AML-193 (cell line): ENCODE results near the gene G6PD.
"Not testable (repeated sequence)": the region's sequence is repeated elsewhere in the genome, so short reads cannot be mapped to it uniquely, and the experiment has no call there.

Experiments
- DNase-seq, 2 experiments: peaks; one replicate each; lab custom pipeline; 2025; lab: John Stamatoyannopoulos, UW

Gene G6PD

DNA sequence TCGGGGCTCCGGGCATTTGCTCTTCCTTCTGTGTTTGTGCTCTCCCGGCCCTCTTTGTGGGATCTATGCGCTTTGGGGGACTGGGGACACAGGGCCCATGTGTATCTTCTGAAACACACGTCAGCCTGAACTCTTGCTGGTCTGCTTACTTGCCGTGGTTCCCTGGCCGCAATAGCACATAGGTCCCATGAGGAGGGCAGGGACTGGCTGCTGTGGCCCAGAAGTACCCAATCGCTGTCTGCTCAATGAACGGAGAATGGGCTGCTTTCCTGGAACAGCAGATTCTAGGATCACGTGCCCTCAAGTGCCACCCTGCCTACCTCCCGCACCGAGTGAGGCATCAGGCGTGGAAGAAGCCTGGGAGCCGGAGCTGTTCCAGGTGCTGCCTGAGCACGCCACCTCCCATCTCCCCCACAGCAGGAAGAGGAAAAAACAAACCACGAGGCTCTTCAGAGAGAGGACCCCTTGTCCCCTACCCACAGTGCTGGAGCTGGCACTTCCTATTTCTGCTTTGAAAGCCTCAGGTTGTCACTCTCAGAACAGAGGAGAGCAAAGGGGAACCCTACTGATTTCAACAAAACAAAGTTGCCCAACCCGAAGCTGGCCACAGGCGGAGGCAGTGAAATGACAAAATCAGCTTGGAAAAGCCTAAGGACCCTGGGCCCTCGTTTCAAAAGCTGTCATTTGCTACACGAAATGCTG, 3.8 kb downstream of the G6PD start:
- peak; percentile 77 to 90 for DNase-seq

DNA sequence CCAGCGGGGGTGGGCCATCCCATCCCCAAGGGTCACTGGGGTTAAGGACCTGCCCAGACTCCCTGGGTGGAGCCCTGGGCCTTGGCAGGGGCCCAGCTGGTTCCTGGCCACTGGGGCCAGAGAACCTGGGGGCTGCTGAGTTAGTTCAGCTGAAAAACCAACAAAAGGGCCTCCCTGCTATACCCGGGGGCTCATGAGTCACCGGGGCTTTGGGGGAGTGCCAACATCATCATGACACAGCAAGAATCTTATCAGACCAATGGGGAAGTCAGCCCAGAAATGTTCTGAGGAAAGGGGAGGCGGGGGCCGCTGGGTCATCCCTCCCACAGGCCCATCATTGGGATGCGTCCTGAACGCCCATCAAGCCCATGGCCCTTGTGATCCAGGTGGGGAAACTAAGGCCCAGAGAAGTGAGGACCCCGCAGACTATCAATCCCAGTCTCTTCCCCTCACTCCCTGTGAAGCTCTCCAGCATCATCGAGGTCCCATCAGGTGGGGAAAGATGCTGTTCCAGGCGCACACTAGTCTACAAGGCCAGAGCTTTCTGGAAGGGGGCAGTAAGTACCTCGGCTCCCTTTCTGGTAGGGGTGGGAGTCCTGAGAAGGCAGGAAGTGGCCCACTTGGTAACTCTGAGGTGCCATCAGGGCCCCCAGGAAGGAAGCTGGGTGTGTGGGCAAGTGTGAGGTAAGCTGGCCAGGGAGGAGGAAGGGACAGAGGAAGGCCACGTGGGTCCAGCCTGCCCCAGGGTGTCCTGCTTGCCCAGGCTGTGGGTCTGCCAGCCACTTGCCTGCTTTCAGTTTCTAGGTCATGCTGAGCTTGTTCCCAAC, 4.5 kb downstream of the G6PD start:
- DNase-seq: peak; percentile 31 to 38

DNA sequence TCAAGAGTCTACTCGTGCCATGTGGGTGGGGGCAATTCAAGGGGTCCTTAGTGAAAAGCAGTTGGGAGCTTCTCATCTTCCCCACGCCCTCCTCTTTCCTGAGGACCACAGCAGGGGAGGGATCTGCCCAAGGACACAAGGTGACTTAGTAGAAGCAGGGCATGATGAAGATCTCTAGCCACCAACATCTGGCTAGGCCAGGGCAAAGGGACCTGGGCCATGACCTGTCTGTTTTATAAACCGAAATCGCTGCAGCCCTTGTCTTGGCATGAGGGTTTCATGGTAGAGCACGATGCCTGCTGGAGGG, 5.1 kb downstream of the G6PD start:
- no peak for DNase-seq

DNA sequence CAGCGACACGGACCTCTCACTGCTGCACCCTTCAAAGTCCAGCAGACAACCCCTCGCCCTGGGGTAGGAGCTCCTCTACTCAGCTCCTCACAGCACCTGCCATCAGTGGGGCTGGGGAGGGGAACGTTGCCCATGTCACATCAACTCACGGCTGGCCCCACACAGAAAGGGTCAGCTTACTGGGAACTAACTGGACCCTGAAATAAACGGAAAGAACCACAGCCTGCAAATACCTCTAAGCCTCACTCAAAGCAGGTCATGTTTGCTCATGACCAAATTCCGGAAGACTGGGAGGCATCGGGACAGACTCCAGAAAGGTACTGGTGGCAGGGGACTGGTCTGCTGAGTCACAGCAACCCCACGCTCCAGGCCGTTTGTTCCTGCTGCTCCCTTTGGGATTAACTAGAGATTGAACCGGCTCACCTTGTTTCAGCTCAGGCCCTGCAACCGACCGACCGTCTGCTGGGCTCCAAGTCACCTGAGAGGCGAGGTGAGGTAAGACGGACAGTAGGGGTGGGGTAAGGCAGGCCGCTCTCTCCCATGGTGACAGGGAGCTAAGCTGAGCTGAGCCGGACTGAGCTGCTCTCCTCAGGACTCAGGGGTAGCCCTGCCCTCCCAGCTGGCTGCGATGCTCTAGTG, 5.6 kb downstream of the G6PD start:
- no peak for DNase-seq

DNA sequence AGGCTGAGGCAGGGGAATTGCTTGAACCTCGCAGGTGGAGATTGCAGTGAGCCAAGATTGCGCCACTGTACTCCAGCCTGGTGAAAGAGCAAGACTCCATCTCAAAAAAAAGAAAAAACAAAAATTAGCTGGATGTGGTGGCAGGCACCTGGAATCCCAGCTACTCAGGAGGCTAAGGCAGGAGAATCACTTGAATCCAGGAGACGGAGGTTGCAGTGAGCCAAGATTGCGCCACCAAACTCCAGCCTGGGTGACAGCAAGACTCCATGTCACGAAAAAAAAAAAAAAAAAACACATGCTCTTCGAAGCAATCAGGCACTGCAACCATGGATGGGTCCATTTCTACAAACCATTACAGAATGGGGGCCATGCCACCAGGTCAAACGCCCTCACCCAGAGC, 6.3 kb downstream of the G6PD start:
- DNase-seq: not testable (repeated sequence)

DNA sequence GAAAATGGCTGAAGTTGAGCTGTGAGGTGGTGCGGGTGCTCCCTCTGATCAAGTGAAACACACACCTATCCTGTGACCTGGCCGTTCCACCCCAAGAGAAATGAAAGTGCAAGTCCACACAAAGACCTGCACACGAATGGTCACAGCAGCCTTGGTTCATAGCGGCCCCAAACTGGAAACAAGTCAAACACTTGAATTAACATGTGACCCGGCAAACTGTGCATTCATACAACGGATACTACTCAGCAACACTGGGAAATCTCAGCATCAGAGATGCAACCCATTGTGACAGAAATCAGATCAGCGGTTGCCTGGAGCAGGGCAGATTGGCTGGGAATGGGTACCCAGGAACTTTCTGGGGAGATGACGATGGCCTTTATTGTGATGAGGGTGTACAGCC, 7.6 kb downstream of the G6PD start:
- DNase-seq: no peak

DNA sequence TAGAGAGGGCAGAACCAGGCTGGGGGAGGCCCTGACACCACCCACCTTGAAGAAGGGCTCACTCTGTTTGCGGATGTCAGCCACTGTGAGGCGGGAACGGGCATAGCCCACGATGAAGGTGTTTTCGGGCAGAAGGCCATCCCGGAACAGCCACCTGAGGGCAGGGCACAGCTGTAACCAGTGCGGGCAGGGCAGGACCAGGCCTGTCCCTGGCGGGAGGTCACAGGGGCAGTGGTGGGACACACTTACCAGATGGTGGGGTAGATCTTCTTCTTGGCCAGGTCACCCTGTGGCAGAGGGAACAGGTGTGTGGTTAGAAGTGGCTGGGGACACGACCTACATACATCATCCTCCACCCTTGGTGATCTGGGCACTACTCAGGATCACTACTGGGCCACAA, 10.8 kb downstream of the G6PD start:
- no peak for DNase-seq

DNA sequence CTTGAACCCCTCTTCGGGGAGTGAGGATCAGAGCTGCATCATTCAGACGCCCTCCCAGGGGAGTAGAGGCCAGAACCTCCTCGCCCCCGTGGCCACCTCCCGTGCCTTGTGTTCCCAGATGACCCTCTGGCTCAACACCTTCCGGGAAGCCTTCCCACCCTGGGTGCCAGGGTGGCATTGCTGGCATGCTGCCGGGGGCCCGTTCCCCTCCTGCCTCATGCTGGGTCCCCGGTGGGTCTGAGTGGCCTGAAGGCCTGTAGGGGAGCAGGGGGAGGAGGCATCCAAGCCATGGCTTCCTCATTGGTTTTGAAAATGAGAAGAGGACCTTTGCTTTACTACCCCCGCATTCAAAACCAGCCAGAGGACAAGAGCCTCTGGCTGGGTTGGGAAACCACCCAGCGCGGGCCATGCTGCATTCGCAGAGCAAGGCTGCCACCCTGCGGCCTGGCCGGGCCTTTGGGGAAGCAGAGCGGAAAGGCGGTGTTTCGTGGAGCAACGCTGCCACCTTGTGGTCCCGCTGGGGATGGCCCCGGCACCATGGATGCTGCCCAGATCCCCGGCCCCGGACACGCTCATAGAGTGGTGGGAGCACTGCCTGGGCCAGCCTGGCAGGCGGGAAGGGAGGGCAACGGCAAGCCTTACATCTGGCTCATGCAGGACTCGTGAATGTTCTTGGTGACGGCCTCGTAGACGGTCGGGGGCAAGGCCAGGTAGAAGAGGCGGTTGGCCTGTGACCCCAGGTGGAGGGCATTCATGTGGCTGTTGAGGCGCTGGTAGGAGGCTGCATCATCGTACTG, 11.9 kb downstream of the G6PD start:
- DNase-seq: peak; percentile 63 to 68

DNA sequence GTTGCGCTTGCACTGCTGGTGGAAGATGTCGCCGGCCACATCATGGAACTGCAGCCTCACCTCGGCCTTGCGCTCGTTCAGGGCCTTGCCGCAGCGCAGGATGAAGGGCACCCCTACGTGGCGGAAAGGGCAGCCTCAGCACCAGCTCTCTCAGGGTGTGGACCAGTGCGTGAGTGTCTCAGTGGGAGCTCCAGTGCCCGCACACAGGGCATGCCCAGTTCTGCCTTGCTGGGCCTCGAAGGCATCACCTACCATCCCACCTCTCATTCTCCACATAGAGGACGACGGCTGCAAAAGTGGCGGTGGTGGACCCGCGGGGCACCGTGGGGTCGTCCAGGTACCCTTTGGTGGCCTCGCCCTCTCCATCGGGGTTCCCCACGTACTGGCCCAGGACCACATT, 14.0 kb downstream of the G6PD start:
- no peak for DNase-seq

DNA sequence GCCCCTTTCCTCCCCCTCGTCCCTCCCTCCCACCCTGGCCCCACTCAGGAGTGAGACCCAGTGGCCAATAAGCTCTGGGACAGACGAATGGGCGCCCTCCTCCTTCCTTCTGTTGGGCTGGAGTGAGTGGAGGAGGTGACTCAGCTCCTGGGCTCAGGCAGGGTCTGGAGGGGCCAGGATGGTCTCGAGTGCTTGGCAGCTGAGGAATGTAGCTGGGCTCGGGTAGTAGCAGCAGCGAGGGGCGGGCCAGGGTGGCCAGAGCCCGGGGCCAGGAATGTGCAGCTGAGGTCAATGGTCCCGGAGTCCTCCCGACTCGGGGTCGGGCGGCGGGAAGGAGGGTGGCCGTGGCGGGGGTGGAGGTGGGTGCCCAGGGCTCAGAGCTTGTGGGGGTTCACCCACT, 15.0 kb downstream of the G6PD start:
- no peak for DNase-seq

DNA sequence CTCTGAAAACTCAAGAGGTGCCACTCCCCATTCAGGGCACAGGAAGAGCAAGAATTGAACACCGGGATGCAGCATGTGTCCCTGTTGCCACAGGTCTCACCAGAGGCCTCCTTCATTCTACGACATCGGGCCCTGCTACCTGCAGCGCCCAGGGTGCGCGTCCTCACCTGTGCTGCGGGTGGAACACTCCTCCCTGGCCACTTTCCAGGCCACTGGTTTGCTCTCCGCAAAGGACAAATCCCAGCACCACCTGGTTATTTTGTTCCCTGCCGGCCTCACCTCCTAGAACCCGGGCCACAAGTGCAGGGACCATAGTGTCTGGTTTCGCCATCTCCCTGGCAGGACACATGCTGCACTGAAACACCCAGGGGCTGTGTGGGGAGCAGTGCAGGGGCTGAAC, 16.4 kb downstream of the G6PD start:
- DNase-seq: no peak

DNA sequence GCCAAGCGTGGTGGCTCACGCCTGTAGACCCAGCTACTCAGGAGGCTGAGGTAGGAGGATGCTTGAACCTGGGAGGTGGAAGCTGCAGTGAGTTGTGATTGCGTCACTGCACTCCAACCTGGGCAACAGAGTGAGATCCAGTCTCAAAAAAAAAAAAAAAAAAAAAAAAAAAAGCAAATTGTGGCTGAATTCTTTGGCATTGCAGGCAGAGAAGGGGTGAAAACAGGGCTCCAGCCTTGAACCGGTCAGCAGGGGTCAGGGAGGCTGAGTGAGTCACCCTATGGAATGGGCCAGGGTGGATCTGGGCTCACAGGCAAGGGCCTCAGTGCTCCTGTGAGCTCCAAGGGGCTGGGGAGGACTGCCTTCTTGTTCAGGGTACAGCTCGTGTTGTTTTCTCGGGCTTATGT, 17.4 kb downstream of the G6PD start:
- no peak for DNase-seq

DNA sequence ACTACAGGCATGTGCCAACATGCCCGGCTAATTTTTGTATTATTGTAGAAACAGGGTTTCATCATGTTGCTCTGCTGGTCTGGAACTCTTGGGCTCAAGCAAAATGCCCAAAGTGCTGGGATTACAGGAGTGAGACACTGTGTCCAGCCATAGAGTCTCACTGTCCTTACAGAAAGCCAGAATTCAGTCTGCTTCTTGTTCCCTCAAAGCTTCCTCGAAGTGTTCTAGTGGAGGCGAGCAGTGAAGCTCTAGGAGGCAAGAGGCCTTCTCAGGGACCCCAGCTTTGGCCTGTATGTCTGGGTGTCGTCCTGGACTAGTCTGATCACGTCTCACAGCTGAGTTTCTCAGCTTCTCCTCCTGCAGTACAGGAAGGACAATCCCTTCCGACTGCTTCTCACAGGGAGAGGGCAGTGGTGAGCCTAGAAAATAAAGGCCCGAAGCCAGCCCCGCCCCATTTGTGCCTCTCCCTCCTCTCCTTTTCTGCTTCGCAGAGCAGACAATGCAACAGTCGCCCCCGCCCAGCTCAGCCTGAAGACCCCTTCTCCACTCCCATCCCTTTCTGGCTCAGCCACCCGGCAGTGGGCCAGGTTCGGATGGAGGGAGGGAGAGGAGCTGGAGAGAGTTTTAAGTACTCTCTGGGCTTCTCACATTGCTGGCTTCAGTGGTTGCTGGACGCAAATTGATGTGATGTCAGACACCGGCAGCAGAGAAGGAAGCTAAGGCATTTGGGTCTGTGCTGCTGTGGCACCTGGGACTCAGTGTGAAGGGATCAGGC, 19.6 kb downstream of the G6PD start:
- DNase-seq: peak; percentile 29 to 40

DNA sequence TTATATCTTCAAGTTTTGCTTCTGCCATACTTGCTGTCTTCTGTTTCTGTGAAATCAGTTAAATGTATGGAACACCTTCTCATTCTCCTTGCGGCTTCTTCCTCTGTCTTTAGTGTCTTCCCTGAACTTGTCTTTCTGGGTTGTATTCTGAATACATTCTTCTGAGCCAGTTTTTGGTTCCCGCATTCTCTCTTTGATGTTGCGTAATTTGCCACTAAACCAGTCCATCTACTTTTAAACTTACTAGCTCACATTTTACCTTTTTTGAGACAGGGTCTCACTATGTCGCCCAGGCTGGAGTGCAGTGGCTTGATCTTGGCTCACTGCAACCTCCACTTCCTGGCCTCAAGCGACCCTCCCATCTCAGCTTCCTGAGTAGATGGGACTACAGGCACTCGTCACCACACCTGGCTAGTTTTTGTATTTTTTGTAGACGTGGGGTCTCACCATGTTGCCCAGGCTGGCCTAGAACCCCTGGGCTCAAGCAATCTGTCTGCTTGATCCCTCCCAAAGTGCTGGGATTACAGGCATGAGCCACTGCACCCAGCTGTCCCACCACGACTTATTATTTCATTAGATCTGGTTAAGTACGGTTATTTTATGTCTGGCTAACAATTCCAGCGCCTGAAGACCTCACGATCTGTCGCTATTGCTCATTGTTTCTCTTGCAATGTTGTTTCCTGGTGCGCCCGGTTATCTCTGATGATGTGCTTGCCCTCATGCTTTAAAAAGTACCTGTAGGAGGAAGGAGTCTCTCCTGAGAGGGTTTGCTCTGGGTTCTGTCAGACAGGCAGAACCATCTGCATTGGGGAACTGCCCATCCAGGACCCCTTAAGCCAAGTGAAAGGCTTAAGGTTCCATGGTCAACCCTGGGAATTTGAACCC, 20.8 kb downstream of the G6PD start:
- no peak for DNase-seq

DNA sequence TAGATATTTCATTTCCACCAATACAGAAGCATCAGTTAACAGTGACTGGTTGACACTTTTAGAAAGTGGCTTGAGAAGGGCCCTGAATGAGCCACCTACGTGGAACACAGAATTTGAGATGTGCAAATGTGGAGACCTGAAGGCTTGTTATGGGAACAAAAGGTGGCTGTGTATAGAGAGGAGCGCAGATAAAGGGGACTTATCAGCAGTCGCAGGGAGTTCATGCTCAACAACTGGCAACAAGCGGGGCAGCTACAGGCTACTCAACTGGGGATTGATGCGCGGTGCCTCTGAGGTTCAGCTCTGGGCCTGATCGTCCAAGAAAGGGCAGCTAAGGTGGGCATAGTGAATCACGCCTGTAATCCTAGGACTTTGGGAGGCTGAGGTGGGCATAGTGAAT, 27.3 kb downstream of the G6PD start:
- no peak for DNase-seq

DNA sequence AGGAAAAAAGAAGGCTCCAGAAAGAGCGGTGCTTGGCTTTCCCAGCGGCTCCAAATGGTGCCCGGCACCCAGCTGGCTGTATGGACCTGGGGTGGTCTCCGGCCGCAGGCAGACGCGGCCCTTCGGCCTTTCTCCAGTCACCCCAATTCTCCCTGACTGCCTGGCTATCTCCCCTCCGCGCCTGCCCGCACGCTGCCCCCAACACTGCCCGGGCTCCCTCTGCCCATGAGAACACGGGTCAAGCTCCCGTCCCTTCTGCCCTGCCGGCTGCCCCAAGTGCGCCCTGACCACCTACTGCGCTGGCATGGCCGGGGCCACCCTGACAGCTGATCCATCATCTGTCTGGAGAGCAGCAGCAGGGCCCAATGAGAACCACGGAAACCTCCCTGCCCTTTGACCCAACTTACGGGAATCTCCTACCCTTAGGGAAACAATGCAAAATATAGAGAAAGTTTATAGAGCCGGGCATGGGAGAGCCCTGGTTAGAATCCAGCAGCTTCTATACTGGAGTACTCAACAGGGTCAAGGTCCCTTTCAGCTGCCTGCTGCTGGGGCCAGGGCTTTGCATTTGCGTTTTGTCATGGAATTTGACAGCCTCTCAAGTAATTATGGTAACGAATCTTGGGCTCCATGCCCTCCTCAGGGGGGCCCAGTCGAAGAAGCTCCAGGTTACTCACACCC, 29.4 kb downstream of the G6PD start:
- no peak for DNase-seq

DNA sequence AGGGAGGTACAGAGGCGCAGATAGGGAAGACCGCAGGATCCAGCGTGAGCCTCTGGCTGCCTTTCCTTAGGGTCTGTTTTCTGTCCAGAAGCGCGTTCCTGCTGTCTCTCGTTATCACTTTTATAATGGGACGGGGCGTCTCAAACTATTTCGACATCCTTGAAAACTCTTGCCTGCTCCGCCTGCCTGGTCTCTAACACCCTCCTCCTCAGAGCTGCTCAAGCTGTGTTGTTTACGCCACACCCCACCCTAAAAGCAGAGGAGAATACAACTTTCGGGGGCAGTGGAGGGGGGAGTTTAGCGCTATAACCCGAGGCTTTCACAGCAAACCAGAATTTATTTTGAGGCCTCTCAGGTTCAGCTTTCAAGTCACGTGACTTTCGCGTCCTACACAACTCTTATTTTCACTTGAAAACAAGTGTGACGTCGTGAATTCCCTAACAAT, 30.0 kb downstream of the G6PD start:
- DNase-seq: no peak

DNA sequence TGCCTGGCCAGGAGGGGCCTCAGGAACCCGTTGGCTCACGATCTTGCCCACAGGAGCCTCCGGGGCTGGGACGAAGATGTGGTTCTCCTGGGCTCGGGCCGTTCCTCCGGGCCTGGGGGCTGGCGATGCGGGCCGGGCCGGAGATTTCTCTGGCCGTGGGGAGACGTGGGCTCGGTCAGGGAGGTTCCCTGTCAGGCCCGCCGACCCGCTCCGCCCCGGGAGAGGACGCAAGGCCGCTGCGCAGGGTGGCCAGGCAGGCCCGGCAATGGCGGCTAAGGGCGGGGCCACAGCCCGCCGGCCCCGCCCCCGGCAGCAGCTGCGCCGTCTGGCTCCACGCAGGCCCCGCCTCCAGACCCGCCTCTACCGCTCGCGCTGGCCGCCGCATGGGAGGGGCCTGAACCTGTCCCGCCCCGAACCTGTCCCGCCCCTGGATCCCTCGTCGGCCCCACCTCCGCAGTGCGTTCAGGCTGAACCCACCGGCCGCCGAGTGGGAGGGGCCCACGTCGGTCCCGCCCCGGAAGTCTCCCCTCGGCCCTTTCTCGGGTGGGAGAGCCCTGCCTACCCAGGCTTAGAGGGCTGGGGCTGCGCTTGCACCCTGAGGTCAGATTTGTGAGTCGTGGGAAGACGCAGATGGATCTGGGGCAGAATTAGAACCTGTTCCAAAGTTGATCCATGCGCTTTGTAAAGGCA, 30.5 kb downstream of the G6PD start, which contains the start of gene FAM3A:
Gene FAM3A, minus strand, starts transcription at position 267 of the 690 bp plus-strand sequence. CDS start 460 bp downstream, outside the sequence.
- peak; percentile 59 to 67 for DNase-seq
